Activated CD4-positive, alpha-beta T cell treated with anti-CD3 and anti-CD28 coated beads, Interleukin-2, amount 50 U/mL, for 16 hours (primary cell): ENCODE results near the gene ZNF41.

Experiments
- DNase-seq: peaks from one replicate; pipeline ENCODE4 v3.0.0-alpha.2; 2020

ZNF41 gene

DNA sequence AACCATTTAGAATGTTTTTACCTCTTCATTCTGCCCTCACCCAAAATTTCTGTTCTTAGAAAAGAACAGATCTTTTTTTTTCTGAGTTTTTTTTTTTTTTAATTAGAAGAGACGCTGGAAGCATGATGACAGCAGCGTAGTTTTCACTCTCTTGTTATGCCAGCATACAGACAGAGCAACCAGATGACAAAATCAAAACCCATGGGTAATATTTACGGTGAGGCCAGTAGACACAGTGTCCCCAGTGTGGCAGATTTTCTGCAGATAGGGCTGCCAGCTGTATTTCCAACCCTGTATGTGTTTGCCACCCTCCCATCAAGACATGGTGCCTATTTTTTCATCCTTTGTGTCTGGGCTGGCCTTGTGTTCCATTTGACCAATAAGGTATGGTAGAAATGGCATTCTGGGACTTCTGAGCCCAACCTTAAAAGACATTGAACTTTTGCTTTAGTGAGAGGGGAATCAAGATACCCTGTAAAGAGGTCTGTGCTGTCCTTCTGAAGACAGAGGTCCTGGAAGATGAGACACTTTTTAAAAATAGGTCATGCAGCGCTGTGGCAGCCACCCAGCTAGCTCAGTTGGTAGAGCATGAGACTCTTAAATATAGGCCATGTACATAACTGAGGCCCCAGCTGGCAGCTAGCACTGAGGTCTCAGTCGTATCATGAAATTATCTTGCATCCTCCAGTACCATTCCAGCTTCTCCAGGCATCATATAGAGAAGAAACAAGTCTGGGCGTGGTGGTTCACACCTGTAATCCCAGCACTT lies 6.7 kb upstream of the ZNF41 start:
- DNase-seq, result no peak

DNA sequence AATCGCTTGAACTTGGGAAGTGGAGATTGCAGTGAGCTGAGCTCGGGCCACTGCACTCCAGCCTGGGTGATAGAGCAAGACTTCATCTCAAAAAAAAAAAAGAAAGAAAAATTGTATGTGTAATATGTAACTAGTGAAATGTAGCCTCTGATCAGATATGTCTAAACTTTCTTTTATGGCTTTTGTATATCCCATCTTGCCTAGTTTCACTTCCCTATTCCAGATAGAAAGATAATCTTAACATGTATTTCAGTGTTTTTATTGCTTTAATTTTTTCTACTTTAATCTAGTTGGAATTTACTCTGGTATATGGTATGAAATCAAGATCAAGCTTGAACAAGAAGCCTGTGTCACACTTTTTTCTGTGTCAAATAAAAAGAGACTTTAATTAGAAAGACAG lies 1.9 kb upstream of the ZNF41 start:
- DNase-seq, result no peak

DNA sequence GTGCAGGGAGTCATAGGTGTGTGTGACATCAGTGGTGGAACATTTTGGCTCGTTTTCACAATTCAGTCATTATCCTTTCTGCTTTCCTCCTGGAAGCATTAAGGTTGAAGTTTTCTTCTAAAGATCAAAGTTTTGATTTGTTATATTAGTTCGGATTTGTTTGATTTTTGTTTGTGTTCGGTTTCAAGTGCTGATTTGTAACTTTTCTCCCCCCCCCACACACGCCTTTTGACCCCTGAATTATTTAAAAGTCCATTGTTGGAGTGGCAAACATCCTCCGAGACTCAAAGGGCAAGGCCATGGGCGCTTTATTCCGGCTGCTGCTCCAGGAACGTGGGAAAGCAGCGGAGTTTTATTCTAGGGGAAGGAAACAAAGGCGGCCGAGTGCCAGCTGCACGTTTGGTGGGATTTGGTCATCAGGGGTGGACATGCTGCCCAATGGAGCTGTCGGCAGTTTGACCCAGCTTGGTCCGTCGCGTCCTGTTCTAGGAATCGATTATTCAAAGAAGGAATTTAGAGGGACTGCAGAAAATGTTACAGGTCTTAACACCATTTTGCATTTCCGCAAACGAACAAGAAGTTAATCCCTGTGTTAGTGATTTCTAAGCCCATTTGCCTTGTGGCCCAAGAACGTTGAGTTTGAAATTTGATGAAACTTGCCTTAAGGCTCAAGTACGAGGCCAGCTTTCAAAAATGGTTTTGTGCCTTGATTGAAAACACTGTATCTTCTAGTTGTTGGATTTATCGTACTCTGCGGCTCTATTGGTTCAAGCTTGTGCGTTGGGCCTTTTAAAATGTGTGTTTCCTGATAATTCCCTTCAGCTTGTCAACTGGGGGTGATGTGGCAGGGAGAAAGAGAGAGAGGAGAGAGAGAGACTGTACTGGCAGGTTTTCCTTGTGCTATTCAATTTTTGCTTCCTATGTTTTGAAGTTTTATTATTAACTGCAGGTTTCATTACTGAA lies 565 bp upstream of the ZNF41 start:
- DNase-seq, result no peak

DNA sequence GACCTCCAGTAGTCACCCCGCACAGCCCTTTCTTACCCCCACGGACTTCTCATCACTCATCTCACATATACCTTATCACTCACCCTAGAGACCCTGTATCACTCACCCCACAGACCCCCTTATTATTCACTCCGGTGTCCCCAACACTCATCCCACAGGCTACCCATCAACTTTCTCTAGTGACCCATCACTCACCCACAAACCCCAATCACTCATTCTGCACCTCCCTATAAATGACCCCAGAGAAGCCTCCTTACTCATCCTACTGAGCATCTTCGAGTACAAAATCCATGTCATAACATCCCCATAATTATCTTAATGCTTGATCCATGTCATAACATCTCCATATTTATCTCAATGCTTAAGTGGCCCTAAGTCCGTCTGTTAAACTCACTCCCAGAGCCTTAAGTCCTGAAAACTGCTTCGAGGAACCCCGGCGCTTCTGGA lies 934 bp downstream of the ZNF41 start:
- peak; percentile 17 for DNase-seq

DNA sequence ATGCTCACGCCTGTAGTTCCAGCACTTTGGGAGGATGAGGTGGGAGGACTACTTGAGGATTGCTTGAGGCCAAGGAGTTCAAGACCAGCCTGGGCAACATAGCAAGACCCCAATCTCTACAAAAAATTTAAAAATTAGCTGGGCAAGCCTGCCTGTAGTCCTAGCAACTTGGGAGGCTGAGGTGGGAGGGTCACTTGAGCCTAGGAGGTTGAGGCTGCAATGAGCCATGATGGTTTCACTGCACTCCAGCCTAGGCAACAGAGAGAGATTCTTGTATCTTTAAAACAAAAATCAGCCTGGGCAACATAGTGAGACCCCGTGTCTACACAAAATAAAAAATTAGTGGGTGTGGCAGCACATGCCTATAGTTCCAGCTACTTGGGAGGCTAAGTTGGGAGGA lies 1.9 kb downstream of the ZNF41 start:
- DNase-seq, result no peak

DNA sequence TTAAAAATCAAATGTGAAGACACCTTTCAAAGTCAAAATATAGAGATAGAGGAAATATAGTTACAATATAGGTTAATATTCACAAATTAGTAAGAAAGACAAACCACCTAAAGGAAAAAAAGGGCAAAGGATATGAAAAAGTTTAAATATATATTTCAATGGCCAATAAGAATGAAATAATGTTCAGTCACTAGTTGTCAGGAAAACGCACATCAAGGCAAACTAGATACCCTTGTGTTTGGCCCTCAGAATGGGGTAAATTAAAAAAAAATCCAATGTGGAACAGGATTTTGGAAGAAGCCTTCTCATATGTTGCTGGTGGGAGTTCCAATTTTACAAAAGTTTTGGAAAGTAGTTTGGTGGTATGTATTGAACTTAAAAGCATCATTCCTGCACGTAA lies 2.4 kb downstream of the ZNF41 start:
- no peak for DNase-seq

DNA sequence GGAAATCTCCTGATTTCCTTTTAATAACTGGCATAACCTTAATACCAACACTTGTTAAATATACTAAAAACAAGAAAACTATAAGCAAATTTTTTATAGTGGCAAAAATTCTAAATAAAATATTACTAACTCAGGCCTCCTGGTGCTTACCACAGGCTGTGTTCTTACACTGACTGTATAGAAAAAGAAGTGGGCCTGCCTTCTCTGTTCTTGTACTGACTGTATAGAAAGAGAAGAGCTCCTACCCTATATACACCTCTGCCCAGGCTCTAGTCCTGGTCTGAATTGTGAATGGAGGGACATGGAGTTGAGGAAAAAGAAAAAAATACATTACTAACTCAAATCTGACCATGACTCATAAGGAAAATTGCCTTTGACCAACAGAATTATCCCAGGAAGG lies 7.5 kb downstream of the ZNF41 start:
- no peak for DNase-seq

DNA sequence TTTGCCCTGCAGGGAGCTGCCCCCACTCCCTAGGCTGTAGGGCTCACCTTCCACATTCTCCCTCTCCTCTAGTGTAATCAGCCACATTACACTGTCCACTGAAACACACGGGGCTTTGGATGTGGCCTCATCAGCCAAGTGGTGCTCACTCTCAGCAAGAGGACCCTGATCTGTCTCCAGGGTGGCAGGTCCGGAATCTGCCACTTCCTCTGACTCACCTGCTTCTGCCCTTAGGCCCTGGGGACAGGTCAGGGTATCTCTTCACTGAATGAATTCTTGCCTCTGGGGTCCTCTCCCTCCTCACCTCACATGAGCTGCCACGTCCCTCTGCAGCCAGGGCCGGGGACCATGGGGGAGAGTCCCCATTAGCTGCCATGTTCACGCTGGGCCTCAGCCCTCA lies 15.9 kb downstream of the ZNF41 start:
- no peak for DNase-seq

DNA sequence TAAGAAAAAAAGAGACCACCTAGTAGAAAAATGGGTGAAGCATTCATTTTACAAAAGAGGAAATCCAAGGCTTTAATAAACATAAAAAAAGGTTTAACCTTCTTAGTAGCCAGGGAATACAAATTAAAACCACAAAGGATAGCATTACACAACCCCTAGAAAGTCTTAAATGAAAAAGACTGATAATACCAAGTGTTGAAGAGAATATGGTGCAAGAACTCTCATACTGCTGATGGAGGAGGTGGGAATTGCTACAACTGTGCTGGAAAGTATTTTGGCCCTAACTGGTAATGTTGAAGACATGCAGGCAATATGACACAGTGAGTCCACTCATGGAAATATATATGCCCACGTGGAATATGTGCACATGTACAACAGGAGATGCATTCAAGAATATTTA lies 22.5 kb downstream of the ZNF41 start:
- DNase-seq, result no peak

DNA sequence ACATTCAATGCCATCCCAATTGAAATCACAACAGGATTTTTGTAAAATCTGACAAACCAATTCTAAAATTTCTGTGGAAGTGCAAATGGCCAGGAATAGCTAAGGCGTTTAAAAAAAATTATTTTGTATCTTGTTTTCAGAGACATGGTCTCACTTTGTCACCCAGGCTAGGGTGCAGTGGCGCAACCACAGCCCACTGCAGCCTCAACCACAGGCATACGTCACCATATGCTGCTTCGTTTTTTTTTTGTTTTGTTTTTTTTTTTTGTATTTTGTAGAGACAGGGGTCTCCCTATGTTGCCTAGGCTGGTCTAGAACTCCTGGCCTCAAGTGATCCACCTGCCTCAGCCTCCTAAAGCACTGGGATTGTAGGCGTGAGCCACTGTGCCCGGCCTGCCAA lies 24.5 kb downstream of the ZNF41 start:
- DNase-seq, result no peak

DNA sequence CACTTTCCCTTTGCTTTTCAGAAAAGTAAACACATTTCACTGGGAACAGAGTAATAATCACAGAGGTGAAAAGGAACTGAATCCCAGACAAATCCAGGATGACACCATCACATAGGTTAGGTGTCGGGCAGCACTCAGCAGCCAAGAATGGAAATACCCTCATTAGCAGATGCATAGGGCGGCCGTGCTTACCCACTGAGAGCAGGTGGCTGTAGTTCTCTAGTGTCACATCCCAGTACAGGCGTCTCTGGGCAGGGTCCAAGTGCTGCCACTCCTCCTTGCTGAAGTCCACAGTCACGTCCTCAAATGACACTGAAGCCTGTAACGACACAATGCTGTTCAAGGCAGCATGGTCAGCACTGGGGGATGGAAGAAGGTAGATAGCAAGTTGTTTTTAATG lies 26.9 kb downstream of the ZNF41 start:
- DNase-seq, result no peak

DNA sequence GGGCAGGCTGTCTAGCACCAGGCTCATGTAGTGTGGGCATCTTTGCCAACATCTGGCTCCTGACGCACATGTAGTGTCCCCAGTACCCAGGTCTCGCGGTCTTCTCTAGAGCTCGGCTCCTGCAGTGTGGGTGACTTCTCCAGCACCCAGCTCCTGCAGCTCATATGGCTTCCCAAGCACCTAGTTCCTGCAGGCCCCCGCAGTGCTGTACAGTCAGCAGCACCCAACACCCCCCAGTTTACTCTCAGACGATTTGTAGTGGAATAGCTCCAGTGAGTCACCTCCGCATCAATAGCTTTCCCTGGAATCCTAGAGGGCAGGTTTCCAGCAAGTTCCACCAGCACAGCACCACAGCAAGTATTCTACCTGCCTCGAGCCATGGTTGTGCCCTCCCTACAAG lies 30.9 kb downstream of the ZNF41 start:
- DNase-seq, result no peak

DNA sequence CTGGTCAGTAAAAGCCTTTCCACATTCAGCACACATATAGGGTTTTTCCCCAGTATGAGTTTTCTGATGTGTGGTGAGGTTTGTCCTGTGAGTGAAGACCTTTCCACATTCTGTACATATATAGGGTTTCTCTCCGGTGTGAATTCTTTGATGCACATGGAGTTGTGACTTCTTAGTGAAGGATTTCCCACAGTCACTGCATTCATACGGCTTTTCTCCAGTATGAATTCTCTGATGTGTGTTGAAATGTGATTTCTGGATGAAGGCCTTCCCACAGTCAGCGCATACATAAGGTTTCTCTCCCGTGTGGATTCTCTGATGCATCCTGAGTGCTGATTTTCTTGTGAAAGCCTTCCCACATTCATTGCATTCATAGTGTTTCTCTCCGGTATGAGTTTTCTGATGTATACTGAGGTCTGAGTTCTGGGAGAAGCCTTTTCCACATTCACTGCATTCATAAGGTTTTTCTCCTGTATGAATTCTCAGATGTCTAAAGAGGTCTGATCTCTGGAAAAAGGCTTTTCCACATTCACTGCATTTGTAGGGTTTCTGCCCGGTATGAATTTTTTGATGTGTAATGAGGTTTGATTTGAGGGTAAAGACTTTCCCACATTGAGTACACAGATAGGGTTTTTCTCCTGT lies 34.7 kb downstream of the ZNF41 start:
- no peak for DNase-seq

DNA sequence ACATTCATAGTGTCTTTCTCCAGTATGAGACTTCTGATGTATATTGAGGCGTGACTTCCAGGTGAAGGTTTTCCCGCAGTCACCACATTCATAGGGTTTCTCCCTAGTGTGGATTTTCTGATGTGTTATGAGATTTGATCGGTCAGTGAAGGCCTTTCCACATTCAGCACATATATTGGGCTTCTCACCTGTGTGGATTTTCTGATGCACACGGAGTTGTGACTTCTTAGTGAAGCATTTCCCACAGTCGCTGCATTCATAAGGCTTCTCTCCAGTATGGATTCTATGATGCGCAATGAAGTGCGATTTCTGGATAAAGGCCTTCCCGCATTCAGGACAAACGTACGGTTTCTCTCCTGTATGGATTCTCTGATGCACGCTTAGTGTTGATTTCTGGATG lies 35.4 kb downstream of the ZNF41 start:
- DNase-seq, result no peak

DNA sequence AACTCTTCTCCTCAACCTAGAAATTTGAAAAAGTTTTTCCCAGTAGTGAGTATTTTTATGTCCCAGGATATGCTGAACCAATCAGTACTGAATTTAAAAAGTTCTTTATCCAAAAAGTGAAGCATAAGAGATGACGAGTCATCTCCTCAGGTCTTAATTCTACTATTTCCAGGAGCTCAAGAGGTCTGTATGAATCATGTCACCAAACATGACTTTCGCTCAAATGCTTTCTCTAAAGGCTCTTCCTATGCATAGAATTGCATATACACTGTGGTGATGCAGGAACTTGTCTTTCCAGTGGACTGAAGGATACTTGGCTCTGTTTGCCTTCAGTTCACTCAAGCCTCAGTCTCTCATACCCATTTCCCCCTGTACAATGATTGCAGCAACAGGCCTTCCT lies 36.1 kb downstream of the ZNF41 start:
- DNase-seq, result no peak

DNA sequence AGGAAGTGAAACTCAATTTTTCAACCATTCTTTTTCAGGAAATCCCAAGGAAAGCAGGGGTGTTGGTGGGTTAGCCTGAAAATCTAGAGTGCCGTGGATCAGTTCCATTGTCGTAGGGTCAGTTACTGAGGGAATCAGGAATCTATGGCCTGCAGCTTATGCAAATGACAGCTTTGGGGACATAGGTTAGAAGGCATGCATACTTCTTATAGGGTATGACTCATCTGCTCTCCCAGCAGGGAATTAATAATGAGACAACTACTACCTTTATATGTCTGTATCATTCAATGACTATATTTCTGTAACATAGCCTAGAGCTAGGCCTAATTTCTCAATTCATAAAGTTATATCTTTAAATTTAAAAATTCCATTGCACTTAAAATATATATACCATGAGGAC lies 36.6 kb downstream of the ZNF41 start:
- no peak for DNase-seq

DNA sequence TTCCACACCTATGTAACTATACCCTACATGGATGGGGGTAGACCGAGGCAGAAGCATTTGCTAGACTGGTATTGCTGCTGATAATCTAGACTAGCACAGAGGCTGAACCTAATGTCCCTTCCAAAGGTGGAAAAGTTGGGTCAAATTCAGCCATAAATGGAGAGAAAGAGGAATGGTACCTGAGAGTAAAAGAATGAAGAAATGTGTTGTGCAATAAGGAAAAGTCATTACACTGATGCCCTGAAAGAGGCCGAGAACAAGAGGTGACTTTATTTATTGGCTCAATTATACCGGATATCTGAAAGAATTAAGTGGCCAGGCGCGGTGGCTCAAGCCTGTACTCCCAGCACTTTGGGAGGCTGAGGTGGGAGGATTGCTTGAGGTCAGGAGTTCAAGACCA lies 52.1 kb downstream of the ZNF41 start:
- no peak for DNase-seq

DNA sequence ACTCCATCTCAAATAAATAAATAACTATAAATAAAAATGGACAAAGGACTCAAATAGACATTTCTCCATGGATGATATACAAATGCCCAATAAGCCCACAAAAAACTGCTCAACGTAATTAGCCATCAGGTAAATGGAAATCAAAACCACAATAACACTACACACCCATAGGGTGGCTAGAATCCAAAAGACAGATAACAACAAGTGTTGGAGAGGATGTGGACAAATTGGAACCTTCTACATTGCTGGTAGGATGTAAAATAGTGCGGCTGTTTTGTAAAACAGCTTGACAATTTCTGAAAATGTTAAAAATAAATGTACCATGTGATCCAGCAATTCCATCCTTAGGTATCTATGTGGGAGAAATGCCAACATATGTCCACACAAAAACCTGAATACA lies 60.6 kb downstream of the ZNF41 start:
- DNase-seq, result no peak

DNA sequence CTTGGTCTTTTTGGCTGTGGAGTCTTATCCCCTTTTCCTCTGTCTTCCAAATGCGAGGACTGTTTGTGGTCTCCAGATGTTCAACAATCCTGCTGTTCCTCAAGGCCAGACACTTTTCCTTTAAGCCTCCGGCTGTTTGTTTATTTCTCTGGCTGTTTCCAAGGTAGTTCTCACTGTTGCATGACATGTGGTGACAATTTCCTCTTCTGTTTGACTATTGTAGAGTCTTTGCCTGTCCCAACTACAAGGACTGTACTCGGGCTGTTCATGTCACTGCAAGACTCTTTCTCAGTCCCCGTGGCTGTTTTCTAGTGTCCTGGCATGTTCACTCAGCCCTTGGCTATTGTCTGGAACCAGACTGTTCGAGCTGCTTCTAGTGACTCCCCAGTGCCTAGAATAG lies 62.1 kb downstream of the ZNF41 start:
- DNase-seq, result no peak

DNA sequence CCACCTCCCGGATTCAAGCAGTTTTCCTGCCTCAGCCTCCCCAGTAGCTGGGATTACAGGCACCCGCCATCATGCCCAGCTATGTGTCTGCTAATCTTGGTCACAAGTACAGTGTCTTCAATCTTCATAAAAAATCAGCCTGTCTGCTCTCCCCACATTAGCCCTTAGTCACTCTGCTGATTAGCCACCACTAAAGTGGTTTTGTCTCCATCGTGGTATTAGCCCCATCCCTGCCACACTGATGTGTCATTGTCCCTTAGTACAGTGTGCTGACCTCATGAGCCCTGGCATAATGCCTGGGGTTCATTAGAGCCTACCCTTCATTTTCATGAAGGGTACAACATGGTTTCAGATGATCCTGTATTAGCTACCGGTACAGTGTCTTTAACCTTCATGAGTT lies 62.8 kb downstream of the ZNF41 start:
- no peak for DNase-seq

DNA sequence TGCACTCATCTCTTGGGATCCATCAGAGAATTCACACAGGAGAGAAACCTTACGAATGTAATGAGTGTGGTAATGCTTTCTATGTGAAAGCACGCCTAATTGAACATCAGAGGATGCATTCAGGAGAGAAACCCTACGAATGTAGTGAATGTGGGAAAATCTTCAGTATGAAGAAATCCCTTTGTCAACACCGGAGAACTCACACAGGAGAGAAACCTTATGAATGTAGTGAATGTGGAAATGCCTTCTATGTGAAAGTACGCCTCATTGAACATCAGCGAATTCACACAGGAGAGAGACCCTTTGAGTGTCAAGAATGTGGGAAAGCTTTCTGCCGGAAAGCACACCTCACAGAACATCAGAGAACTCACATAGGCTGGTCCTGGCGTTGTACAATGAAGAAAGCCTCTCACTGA lies 69.8 kb downstream of the ZNF41 start:
- DNase-seq, result no peak
